Middle frontal gyrus (tissue), 1 donor: ENCODE data around the gene PTGES.

ENCODE experiments used
- DNase-seq: peaks from one replicate; pipeline ENCODE4 v3.0.0-alpha.2; 2015; ENCODE audit warnings: low spot score; ENCODE audit errors: extremely low spot score

The PTGES gene

DNA sequence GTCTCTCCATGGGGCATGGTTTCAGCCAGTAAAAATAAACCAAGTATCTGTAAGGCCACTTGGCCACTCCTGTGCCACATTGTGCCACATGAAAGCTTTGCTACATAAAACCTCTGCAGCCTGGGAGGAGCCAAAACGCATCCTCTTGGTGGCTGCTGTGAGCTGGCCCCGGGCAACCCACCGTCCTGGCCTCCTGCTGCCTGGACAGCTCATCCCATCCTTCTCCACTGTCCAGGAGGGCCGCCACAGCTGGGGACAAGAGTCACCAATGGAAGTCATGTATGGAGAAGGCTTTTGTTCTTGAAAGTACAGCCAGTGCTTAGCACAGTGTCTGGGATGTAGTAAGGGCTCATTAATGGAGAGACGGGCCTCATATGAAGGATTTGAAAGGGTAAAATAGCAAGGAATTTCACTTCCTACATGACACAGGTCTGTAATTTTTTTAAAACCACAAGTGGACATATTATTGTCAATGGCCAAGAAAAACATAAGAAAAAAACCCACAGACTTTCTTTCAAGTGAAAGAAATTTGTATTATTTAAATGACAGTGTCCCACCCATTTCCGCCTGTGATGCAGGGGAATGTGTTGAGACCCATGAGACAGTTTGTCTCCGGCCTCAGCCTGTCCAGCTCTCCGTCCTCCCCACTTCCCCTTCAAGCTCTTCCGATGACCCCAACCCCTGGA, 6.6 kb downstream of the PTGES start:
- DNase-seq = no peak

DNA sequence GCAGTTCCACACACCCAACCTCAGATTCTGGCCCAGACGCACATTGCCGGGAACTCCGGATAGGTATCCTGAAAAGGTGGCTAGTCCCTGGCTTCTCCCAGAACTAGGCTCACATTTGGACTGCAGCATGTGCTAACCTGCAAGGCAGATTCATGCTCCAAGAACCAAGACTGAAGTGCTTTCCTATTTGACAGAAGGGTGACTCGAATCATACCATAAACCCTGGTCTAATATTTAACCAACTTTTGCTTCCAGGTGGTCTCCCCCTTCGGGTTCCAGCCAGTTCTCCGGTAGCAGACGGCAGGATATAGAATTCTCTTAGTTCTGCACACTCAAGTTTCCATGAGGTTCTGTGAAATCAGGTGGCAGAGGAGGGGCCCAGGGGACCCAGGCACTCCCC, 7.6 kb downstream of the PTGES start:
- no peak for DNase-seq

DNA sequence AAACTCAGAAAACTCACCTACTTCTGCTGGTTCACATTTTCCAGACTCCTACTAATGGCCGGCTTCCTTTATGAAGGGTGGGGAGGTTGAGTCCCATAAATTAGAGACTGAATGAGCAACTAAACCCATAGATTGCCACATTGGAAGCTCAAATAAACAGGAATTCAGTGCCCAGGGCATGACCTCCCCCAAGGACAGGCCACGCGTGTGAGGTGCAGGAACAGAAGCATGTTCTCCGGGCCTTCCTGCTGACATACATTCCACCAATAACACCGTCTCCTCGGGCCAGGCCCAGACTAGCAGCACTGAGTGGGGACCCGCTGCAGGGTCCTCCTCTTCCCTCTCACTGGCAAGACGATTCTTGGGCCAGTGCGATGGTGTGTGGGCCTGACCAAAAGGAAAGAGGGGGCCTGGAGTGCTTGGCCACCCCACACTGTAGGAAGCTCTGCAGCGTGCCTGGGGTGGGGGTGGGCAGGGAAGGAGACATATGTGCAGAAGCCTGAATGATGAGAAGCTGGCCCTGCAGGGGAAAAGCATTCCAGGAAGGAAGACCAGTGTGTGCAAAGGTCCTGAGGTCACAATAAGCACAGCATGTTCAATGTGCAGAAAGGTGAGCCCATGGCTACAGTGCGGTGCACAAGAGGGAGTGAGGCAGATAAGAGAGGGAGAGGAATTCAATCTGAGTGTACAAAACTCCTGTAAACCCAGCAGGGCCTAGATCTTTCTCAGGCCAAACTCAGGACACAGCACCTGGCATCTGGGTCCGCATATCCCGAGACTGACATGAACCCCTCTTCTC, 12.0 kb downstream of the PTGES start:
- no peak for DNase-seq

DNA sequence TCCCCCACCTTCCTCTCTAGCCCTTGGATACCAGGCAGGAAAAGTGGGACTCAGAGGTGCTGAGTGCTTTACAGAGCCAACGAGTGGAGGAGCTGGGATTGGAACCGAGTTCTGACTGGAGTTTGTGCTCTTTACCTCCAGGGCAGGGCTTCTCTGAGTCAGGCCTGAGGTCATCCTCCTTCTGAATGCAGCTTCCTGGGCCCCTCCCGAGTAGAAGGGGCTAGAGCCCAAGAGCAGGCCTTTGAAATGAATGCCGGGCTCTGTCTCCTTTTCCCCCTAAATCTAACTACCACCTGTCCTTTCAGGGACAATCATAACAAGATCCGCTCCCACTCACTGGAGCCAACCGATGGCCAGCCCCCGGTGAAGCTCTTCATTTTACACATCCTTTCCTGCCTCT, 12.7 kb downstream of the PTGES start:
- no peak for DNase-seq

DNA sequence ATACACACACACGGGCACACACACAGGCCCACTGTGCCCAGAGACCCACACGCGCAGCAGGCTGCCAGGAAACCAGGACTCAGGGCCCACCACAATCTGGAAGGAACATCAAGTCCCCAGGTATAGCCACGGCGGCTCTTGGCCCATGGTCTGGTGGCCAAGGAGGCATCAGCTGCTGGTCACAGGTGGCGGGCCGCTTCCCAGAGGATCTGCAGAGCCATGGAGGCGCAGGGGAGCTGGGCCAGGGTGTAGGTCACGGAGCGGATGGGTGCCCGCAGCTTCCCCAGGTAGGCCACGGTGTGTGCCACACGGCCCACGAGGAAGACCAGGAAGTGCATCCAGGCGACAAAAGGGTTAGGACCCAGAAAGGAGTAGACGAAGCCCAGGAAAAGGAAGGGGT, 13.4 kb downstream of the PTGES start:
- no peak for DNase-seq

DNA sequence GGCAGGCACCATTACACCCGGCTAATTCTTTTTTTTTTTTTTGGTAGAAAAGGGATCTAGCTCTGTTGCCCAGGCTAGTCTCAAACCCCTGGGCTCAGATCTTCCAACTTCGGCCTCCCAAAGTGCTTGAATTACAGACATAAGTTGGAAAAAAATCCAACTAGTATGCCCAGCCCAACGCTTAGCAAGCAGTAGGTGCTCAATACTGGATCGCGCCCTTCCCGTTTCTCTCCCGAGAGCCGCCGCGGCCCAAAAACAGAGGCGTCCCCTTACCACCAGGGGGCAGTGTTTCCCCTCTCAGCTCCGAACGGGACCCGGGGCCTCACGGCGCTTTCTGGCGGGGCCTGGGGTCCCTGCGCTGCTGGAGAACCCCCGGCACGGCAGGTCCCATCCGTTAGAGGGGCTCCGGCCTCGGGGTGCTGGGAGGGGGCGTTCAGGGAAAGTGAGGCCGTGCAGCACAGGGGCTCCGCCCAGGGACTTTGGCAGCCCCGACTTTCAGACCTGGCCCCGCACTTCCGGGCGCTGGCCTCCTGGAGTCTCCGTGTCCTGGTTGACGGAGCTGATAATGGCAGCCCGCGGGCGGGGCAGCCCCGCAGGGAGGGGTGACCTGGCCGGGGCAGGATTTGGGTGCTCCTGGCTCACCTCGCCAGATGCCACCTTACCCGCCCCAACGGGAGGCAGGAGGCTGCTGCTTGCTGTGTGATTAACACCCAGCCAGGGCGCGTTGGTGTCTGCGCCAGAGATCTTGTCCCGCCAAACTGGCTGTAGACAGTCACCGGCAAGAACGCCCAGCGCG, 15.2 kb downstream of the PTGES start:
- peak; percentile 64 for DNase-seq

DNA sequence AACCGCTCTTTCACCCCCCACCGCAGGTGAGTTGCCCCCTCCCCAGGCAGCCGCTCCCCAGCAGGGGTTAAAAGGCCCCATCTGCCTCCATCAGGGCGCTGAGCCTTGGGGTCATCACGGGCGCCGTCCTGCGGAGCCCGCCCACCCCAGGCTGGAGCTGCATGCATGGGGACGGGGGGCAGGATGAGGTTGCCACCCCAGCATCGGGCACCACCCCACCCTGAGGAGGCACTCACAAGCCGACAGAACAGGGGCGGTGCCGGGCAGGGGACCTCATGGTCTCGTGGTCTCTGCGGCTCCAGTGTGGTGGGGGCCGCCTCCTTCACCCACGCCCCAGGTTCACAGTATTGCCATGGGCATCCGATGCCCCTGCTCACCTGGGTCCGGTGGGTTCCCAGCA, 16.5 kb downstream of the PTGES start:
- no peak for DNase-seq

DNA sequence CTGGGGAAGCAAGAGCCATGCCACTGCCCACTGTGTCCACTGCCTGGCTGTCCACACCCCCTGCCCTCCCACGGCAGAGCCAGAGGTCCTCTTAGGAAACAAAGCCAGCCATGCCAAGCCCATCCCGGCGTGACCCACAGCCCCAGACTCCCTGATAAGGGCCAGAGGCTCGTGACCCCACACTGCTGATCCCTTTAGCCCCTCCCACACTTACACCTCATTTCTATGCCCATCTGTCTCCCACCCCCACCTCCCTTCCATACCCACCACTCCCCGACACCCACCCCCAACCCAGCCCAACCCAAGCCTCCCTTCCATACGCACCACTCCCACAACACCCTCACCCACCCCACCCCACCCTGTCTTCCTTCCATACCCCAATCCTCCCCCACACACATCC, 17.3 kb downstream of the PTGES start:
- DNase-seq = no peak

DNA sequence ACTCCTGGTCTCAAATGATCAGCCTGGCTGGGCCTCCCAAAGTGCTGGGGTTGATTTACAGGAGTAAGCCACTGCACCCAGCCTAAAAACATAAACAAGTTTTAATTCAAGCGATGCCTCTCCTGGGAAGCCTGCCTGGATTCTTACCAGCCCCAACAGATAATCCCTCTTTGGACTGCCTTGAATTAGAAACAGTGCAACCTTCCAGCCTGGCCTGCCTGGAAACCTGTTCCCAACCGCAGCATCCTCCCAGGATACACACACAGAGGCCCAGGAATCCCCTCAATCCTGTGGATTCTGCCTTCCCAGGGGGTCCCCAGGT, 19.2 kb downstream of the PTGES start:
- no peak for DNase-seq

DNA sequence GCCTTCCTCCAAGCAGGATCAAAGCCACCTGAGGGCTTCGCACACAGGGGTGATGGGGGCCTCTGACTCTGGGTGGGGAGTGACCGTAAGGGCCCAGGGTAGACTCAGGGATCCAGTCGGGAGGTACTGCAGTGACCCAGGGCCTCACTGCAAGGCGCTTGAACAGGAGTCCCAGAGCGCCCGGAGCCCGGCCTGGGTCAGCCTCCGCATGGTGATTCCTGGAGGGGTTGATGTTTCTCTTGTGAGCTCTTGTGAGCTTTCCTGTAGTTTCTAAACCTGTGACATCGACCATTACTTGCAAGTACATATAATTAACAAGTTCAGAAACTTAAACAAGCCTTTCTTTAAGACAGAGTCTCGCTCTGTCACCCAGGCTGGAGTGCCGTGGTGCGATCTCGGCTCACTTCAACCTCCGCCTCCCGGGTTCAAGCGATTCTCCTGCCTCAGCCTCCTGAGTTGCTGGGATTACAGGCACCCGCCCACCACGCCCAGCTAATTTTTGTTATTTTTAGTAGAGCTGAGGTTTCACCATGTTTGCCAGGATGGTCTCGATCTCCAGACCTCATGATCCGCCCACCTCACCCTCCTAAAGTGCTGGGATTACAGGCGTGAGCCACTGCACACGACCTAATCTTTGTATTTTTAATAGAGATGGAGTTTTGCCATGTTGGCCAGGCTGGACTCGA, 19.8 kb downstream of the PTGES start:
- DNase-seq = no peak

DNA sequence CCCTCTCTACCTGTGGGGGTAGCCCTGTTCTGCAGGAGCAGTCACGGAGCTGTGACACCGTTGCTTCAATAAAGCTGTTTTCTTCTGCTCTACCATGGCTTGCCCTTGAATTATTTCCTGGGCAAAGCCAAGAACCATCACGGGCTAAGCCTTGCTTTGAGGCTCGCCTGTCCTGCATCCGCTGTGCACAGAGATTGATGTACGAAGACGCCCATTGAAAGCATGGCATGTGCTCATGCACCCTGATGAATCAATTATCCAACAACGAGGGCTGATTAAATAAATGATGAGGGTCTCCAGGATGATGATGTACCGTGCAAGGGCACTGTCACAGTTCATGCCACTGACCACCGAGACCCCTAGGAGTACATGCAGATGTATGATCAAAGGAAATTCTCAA, 20.7 kb downstream of the PTGES start:
- no peak for DNase-seq

DNA sequence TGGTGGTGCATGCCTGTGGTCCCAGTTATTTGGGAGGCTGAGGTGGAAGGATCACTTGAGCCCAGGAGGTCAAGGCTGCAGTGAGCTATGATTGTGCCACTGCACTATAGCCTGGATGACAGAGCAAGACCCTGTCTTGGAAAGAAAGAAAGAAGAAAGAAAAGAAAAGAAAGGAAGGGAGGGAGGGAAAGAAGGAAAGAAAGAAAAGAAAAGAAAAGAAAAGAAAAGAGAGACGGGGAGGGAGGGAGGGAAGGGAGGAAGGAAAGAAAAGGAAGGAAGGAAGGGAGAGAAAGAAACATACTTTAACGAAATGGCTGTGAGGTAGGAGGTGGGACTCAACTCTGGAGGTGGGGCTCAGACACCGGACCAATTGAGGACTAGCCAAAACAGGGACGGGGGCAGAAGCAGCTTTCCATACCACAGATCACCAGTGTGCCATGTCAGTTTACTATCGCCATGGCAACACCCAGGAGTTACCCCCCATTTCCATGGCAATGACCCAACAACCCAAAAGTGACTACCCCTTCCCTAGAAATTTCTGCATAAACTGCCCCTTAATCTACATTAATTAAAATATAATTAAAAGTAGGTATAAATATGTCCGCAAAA, 21.3 kb downstream of the PTGES start:
- DNase-seq = no peak

DNA sequence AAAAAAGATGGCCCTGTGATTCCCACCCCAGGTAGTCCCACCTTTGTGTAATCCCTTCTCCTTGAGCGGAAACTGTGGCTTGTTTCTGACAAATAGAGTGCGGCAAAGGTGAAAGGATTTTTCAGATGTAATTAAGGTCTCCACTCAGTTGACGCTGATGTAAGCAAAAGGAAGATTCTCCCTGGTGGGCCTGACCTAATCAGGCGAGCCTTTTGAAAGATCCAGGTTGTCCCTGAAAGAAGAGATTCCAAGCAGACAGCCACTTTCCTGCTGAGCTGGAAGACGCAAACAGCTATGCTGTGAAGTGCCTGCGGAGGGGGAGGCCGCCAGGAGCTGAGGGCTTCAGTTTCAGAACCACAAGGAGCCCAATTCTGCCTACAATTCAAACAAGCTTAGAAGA, 24.1 kb downstream of the PTGES start:
- no peak for DNase-seq

DNA sequence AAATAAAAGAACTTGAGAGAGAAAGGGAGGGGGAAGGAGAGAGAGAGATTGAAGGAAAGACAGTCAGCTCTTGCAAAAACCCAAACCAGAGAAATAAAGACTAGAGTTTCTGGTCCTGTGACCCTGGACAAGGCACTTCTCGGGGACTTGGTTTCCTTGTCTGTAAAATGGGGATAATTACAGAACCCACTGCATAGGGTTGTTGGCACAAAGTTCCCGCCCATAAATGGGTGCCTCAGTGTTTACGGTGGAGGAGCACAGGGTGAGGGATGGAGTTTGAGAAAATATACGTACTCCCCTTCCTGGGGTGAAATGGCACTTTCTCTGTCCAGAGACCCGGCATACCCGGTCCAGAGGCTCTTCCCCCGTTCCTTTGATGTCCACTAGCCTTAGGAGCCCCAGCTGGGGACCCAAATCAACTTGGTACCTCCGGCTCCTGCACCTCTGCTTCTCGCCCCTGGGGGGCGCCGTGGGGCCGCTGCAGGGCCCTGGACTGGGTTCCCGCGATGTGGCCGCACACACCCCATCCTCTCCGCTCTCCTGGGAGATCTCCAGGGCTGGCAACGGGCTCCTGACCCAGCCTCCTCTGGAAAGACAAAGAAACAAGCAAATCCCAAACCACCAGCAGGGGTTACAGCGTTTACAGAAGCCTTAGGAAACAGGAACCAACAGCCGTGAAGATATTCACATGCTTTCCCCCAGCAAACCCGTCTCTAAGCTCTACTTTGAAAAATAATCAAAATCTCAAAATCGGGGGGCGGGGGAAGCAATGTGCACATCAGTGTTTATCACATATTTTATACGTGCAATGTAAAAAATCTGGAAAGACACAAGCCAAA, 26.3 kb downstream of the PTGES start:
- DNase-seq = no peak

DNA sequence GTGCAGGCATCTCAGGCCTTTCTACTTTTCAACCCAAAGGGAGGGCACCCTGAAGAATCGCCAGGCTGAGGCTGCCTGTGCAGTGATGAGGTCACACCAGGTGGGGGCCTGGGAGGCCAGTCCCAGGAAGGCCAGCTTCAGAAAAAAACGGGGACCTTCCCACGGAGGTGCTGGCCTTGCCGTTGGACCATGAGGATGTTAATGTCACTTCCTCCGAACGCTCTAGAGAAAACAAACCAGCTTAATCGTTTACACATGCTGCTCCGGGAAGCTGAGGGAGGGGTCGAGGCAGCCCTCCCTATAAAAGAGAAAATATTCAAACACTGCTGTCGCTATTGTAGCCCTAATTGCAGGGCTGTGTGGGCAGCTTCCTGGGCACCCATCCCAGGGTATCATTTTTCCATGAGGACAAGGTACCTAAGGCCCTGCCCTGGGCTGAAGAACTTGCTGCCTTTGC, 27.0 kb downstream of the PTGES start:
- no peak for DNase-seq

DNA sequence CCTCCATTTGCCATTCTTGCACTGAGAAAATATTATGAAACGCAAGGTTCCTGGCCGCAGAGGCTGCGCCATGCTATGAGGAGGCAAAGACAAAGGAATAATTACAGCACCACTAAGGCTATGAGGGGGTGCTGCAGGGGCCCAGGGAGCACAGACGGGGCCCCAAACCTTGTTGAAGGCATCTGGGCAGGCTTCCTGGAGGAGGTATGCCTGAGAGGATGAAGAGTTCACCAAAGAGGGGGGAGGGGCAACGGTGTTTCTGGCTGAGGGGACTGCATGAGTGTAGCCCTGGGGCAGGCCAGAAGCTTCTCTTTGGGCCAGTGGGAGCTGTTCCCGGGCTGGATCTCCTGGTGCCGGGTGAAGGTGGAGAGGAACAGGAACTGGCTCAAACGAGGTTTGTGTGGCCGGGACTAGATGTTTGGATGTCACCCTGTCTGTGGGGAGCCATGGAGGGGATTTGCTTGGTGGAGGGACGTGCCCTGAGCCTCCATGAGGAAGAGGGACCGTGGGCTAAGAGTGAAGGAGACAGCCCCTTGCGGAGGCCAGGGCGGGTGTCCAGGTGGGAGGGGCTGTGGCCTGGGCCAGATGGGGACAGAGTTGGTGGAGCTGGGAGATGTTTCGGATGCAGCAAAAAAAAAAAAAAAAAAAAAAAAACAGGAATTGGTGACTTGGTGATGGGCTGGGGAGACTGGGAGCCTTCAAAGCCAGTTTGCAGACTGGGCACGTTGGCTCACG, 28.2 kb downstream of the PTGES start:
- DNase-seq = no peak

DNA sequence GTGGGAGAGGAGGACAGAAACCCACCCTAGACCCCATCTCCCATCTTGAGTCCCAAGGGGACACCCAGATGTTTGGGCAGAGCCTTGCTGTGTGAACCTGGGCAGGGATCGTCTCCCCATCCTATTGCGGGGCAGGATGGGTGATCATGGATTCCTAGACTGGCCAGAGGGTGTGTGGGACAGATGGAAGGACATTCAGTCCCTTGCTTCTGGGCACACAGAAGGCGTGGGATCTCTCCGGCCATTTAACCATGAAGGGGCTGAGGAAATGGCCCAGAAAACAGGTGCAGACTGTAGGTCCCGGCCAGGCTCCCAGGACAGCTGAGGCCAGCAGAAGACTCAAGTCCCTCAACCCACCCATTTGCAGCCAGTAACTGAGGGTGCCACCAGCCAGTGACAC, 29.9 kb downstream of the PTGES start:
- no peak for DNase-seq

DNA sequence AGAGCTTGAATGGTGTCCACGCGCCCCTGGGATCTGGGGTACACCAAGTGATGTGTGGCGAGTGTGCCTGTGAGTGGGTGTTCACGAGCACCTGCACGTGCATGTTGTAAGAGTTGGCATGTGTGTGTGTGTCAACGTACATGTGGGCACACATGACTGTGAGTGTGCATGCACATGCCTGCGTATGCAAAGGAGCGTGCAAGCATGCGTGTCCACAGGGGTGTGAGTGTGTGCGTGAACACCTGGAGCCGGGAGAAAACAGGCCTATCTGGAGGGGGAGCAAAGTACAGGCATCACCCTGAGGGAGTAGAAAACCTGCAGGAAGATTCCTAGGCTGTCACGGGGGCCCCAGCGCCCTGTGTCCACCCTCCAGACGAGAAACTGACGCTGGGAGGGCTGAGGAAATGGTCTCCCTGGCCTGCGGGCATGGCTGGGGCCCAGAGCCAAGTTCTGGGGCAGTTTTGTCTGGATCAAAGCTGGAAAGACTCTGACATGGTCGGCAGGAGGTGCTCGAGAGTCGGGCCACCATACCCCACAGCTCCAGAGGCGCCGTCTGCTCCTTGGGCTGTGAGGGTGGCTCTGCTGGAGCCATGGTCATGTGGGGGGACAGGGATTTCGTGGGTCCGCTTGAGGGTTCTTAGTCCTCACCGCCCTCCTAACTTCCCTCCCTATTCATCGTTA, 31.8 kb downstream of the PTGES start:
- DNase-seq = no peak

DNA sequence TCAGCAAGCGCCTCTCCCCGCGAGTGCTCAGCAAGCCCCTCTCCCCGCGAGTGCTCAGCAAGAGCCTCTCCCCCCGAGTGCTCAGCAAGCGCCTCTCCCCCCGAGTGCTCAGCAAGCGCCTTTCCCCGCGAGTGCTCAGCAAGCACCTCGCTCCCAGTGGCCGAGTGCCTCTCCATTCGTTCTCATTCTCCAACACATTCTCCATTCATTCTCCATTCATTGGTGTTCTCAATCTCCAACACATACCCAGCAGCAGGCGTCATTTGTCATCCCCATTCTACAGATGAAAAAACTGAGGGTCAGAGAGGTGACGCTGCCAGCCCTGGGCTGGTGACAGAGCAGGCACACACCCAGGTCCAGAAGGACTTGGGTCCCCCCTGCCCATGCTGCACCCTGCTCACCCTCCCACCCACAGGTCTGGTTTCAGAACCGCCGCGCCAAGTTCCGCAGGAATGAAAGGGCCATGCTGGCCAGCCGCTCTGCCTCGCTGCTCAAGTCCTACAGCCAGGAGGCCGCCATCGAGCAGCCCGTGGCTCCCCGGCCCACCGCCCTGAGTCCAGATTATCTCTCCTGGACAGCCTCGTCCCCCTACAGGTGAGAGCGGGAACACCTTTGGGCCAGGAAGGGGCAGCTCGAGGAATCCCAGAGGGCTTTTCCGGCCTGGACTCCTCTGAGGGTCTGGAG, 32.5 kb downstream of the PTGES start:
- DNase-seq = no peak
